HEK293T (cell line): Measurements from ENCODE around the gene ACSL3.

Experiments used
- BHLHE40 ChIP-seq: fragments of 450-650 bp; IDR thresholded peaks from 2 replicates; pipeline ENCODE4 v1.6.1; 2016; ENCODE audit warnings: mild to moderate bottlenecking, moderate library complexity, borderline replicate concordance
- FOXA1 ChIP-seq: fragments of 450-650 bp; IDR thresholded peaks from 2 replicates; pipeline ENCODE4 v1.6.1; 2016; ENCODE audit warnings: mild to moderate bottlenecking
- FOXK2 ChIP-seq: fragments of 450-650 bp; IDR thresholded peaks from 2 replicates; pipeline ENCODE4 v1.6.1; 2016; ENCODE audit warnings: mild to moderate bottlenecking
- FOXM1 ChIP-seq: fragments of 450-650 bp; IDR thresholded peaks from 2 replicates; pipeline ENCODE4 v1.6.1; 2017; ENCODE audit warnings: mild to moderate bottlenecking, borderline replicate concordance
- NFRKB ChIP-seq: fragments of 450-650 bp; IDR thresholded peaks from 2 replicates; pipeline ENCODE4 v1.6.1; 2016; ENCODE audit warnings: mild to moderate bottlenecking, moderate library complexity
- SUZ12 ChIP-seq: fragments of 450-650 bp; IDR thresholded peaks from 2 replicates; pipeline ENCODE4 v1.6.1; 2016; ENCODE audit warnings: mild to moderate bottlenecking
- ZNF384 ChIP-seq: fragments of 450-650 bp; IDR thresholded peaks from 2 replicates; pipeline ENCODE4 v1.6.1; 2016

- TF ChIP-seq FOXK2 (no peak), BHLHE40 (no peak), FOXA1 (no peak), FOXM1 (no peak), NFRKB (no peak), ZNF384 (no peak), SUZ12 (no peak)
These were observed 14.8 kb upstream of the ACSL3 start for GRCh38 chr2:222846003-222846402.
